GM19455 (cell line): ENCODE data around the gene OTOR.

Experiments
- ATAC-seq: cut with Tn5 transposase; IDR thresholded peaks from one replicate; pipeline ENCODE4 v1.9.1; 2021; ENCODE audit not compliant: unreplicated experiment

Gene OTOR

GRCh38 chr20:16747291-16747811, 807 bp upstream of the OTOR start:
- no peak for ATAC-seq

- no peak for ATAC-seq
These were observed 1.4 kb downstream of the OTOR start for GRCh38 chr20:16749573-16749972.

GRCh38 chr20:16752082-16752481, 3.9 kb downstream of the OTOR start:
- ATAC-seq, result no peak

GRCh38 chr20:16752901-16753300, 4.7 kb downstream of the OTOR start:
- no peak for ATAC-seq

- ATAC-seq, result no peak
These were observed 10.5 kb downstream of the OTOR start for GRCh38 chr20:16758454-16759180.

- no peak for ATAC-seq
These were observed 11.0 kb downstream of the OTOR start for GRCh38 chr20:16759181-16759563.

- no peak for ATAC-seq
These were observed 12.5 kb downstream of the OTOR start for GRCh38 chr20:16760431-16761304.

- ATAC-seq, result peak; percentile 79
These were observed 13.2 kb downstream of the OTOR start for GRCh38 chr20:16761305-16761829.

GRCh38 chr20:16764560-16764959, 16.4 kb downstream of the OTOR start:
- no peak for ATAC-seq

GRCh38 chr20:16771213-16771612, 23.1 kb downstream of the OTOR start:
- no peak for ATAC-seq

GRCh38 chr20:16775961-16776360, 27.8 kb downstream of the OTOR start:
- ATAC-seq, result no peak

- ATAC-seq, result no peak
These were observed 29.0 kb downstream of the OTOR start for GRCh38 chr20:16777126-16777525.

GRCh38 chr20:16778159-16778558, 30.0 kb downstream of the OTOR start:
- no peak for ATAC-seq

- no peak for ATAC-seq
These were observed 33.3 kb downstream of the OTOR start for GRCh38 chr20:16781496-16781895.

GRCh38 chr20:16785226-16785625, 37.1 kb downstream of the OTOR start:
- no peak for ATAC-seq
